GM23248 (cell line): ENCODE data around the gene FAM204A.

ENCODE experiments used
- EZH2 ChIP-seq: fragments of 200-600 bp; sonication (generic); IDR thresholded peaks from 2 replicates; pipeline ENCODE4 v1.6.1; 2018; ENCODE audit warnings: antibody characterized with exemption, mild to moderate bottlenecking; ENCODE audit not compliant: insufficient read depth, poor library complexity, severe bottlenecking
- EZH2phosphoT487 ChIP-seq: fragments of 200-600 bp; sonication (generic); IDR thresholded peaks from 2 replicates; pipeline ENCODE4 v1.6.1; 2018; ENCODE audit warnings: antibody characterized with exemption, moderate library complexity, mild to moderate bottlenecking, low read depth; ENCODE audit not compliant: insufficient read depth

- TF ChIP-seq EZH2, result no peak
- no peak for TF ChIP-seq EZH2phosphoT487
These were observed 70.5 kb downstream of the FAM204A start for GRCh38 chr10:118271671-118272070.
